Mesenchymal stem cell (in vitro differentiated cells and primary cell): ENCODE data around the gene VIT. TPM values are rescaled to one million over a fixed set of nuclear protein-coding genes. Genes with fewer than 3 reads are reported as not detected.

Experiments used
- DNase-seq: peaks from one replicate; pipeline ENCODE4 v3.0.0-alpha.2; 2013
- H2AFZ ChIP-seq: one replicate; pipeline ENCODE4 v1.6.1; 2013; ENCODE audit warnings: low read depth, mild to moderate bottlenecking, control low read depth, inconsistent platforms, low read length, moderate library complexity
- H2AK5ac ChIP-seq: 2 replicates; pipeline ENCODE4 v1.6.1; 2013; ENCODE audit warnings: low read length, moderate library complexity, mild to moderate bottlenecking, inconsistent platforms; ENCODE audit not compliant: severe bottlenecking
- H2BK120ac ChIP-seq: one replicate; pipeline ENCODE4 v1.6.1; 2013; ENCODE audit warnings: low read depth, mild to moderate bottlenecking, inconsistent platforms, low read length, moderate library complexity
- H2BK12ac ChIP-seq, 2 experiments: one replicate each; pipeline ENCODE4 v1.6.1; 2013; ENCODE audit warnings: inconsistent platforms in 2 of 2, low read length in 2 of 2, mild to moderate bottlenecking in 2 of 2, moderate library complexity in 2 of 2, control low read depth in 1 of 2
- H2BK15ac ChIP-seq: one replicate; pipeline ENCODE4 v1.6.1; 2013; ENCODE audit warnings: mild to moderate bottlenecking, low read depth, inconsistent platforms; ENCODE audit not compliant: poor library complexity, severe bottlenecking
- H2BK5ac ChIP-seq: 2 replicates; pipeline ENCODE4 v1.6.1; 2013; ENCODE audit warnings: low read depth, mild to moderate bottlenecking, low read length, control low read depth, inconsistent platforms; ENCODE audit not compliant: poor library complexity, severe bottlenecking
- H3K14ac ChIP-seq, 2 experiments: one replicate each; pipeline ENCODE4 v1.6.1; 2013; ENCODE audit warnings: inconsistent platforms in 2 of 2, low read length in 2 of 2, control low read depth in 1 of 2, mild to moderate bottlenecking in 1 of 2, moderate library complexity in 1 of 2
- H3K18ac ChIP-seq, 2 experiments: one replicate each; pipeline ENCODE4 v1.6.1; 2013; ENCODE audit warnings: inconsistent platforms in 2 of 2, low read length in 2 of 2, control low read depth in 1 of 2, low read depth in 1 of 2, mild to moderate bottlenecking in 1 of 2
- H3K23ac ChIP-seq, 2 experiments: one replicate each; pipeline ENCODE4 v1.6.1; 2013; ENCODE audit warnings: inconsistent platforms in 2 of 2, low read length in 2 of 2, mild to moderate bottlenecking in 2 of 2, moderate library complexity in 2 of 2, control low read depth in 1 of 2
- H3K27ac ChIP-seq: 2 replicates; pipeline ENCODE4 v1.5.1; 2013; ENCODE audit warnings: mild to moderate bottlenecking, moderate library complexity, low read length, control low read depth, inconsistent platforms; ENCODE audit not compliant: poor library complexity, severe bottlenecking
- H3K27me3 ChIP-seq, 2 experiments: 2 replicates each; pipeline versions ENCODE4 v1.6.1 to v1.7.0; 2013; ENCODE audit warnings: low read length in 2 of 2, mild to moderate bottlenecking in 2 of 2, moderate library complexity in 2 of 2, control low read depth in 1 of 2, inconsistent platforms in 1 of 2; ENCODE audit not compliant: control insufficient read depth in 1 of 2, insufficient read depth in 1 of 2
- H3K36me3 ChIP-seq, 2 experiments: 2 replicates each; pipeline versions ENCODE4 v1.6.1 to v1.7.0; 2013; ENCODE audit warnings: low read length in 2 of 2, control low read depth in 1 of 2, inconsistent platforms in 1 of 2, low read depth in 1 of 2, mild to moderate bottlenecking in 1 of 2; ENCODE audit not compliant: insufficient read depth in 2 of 2, control insufficient read depth in 1 of 2
- H3K4ac ChIP-seq, 2 experiments: one replicate each; pipeline ENCODE4 v1.6.1; 2013; ENCODE audit warnings: inconsistent platforms in 2 of 2, low read length in 2 of 2, mild to moderate bottlenecking in 2 of 2, moderate library complexity in 2 of 2, control low read depth in 1 of 2, low read depth in 1 of 2
- H3K4me1 ChIP-seq: 2 replicates; pipeline ENCODE4 v1.6.1; 2013; ENCODE audit warnings: low read depth, low read length, control low read depth; ENCODE audit not compliant: control insufficient read depth, insufficient read depth
- H3K4me2 ChIP-seq: 2 replicates; pipeline ENCODE4 v1.6.1; 2013; ENCODE audit warnings: low read length, mild to moderate bottlenecking, inconsistent platforms; ENCODE audit not compliant: poor library complexity, severe bottlenecking
- H3K4me3 ChIP-seq, 2 experiments: 2 replicates each; pipeline versions ENCODE4 v1.5.1 to v1.7.0; 2013; ENCODE audit warnings: low read length in 2 of 2, mild to moderate bottlenecking in 2 of 2, control low read depth in 1 of 2, low read depth in 1 of 2; ENCODE audit not compliant: insufficient read depth in 1 of 2
- H3K79me1 ChIP-seq: replicated peaks from 2 replicates; pipeline ENCODE4 v1.6.1; 2013; ENCODE audit warnings: mild to moderate bottlenecking, control low read depth, low read length, inconsistent platforms; ENCODE audit not compliant: poor library complexity, severe bottlenecking
- H3K9ac ChIP-seq: 2 replicates; pipeline ENCODE4 v1.7.0; 2013; ENCODE audit warnings: mild to moderate bottlenecking, low read length, moderate library complexity
- H3K9me3 ChIP-seq: 2 replicates; pipeline ENCODE4 v1.7.0; 2013; ENCODE audit warnings: mild to moderate bottlenecking, low read length; ENCODE audit not compliant: control insufficient read depth
- H4K8ac ChIP-seq: one replicate; pipeline ENCODE4 v1.6.1; 2013; ENCODE audit warnings: inconsistent platforms, mild to moderate bottlenecking, low read length, moderate library complexity
- H4K91ac ChIP-seq: one replicate; pipeline ENCODE4 v1.6.1; 2013; ENCODE audit warnings: mild to moderate bottlenecking, low read length, inconsistent platforms
- WGBS: methylation state at CpG from one replicate; pipeline ENCODE4 v1.1.7; 2013; ENCODE audit warnings: mixed read lengths; 5-methylcytosine and 5-hydroxymethylcytosine counted together
- polyA plus RNA-seq, 2 experiments: library from polyadenylated mRNA; stranded (reverse); fragments of 200-250 nt; gene quantifications; one replicate each; pipeline ENCODE4 v1.2.3, GENCODE V29; 2013

VIT gene
- not detected for polyA plus RNA-seq (2013, experiment 1 of 2)
- not detected for polyA plus RNA-seq (2013, experiment 2 of 2)

- H3K4me3 ChIP-seq = peak within 1 kb of the TSS in 1 of 2 experiments; percentile 77
- no peak within 1 kb of the TSS for H2BK15ac ChIP-seq
- H3K18ac ChIP-seq = no peak within 1 kb of the TSS
Observed at GRCh38 chr2:36696533-36696932, at the start of gene VIT. TSS of gene VIT (plus strand) at chr2:36696707. CDS start at chr2:36716371, 19,664 bp downstream.

GRCh38 chr2:36650031-36650829, 46.3 kb upstream of the VIT start:
- H3K18ac ChIP-seq = no peak overlapping the region
- peak overlapping the region; percentile 68 for H4K8ac ChIP-seq
- H3K27ac ChIP-seq = no peak overlapping the region
- H3K9ac ChIP-seq = no peak overlapping the region
- no peak overlapping the region for H2BK5ac ChIP-seq
- H3K36me3 ChIP-seq = peaks cover 0 to 2% of the 10 kb centered on the region in 2 experiments
- H3K9me3 ChIP-seq = peaks cover 9% of the 10 kb centered on the region
- no peaks in the 10 kb centered on the region for H3K27me3 ChIP-seq
- H3K14ac ChIP-seq = no peak overlapping the region
- no peak overlapping the region for H3K4ac ChIP-seq
- no peak overlapping the region for H2BK120ac ChIP-seq
- H2BK12ac ChIP-seq = no peak overlapping the region
- no peak overlapping the region for H2AFZ ChIP-seq
- no peak overlapping the region for H3K4me3 ChIP-seq
- no peak overlapping the region for H2BK15ac ChIP-seq
- H4K91ac ChIP-seq = no peak overlapping the region
- 39% methylated on average over 2 of the region's 4 CpGs for WGBS
- DNase-seq = peak; percentile 77
- H2AK5ac ChIP-seq = no peak overlapping the region
- H3K4me2 ChIP-seq = no peak overlapping the region
- H3K4me1 ChIP-seq = peaks cover 4% of the 10 kb centered on the region
- no peak overlapping the region for H3K23ac ChIP-seq
- no peaks in the 10 kb centered on the region for H3K79me1 ChIP-seq

More at GRCh38 chr2:36696533-36696932, at the start of gene VIT:
- no peak within 1 kb of the TSS for H3K4me2 ChIP-seq
- H4K8ac ChIP-seq = no peak within 1 kb of the TSS
- no peak within 1 kb of the TSS for H3K27ac ChIP-seq
- WGBS = 73% methylated on average over 2 of the region's 2 CpGs
- H3K23ac ChIP-seq = no peak within 1 kb of the TSS
- H3K4me1 ChIP-seq = peaks cover 2% of the 10 kb centered on the region
- peak within 1 kb of the TSS; percentile 87 for H3K9ac ChIP-seq
- H2BK12ac ChIP-seq = no peak within 1 kb of the TSS
- H2BK5ac ChIP-seq = no peak within 1 kb of the TSS
- no peaks in the 10 kb centered on the region for H3K9me3 ChIP-seq
- H3K4ac ChIP-seq = no peak within 1 kb of the TSS
- H3K14ac ChIP-seq = no peak within 1 kb of the TSS
- no peak within 1 kb of the TSS for H2AK5ac ChIP-seq
- H2AFZ ChIP-seq = no peak within 1 kb of the TSS
- no peaks in the 10 kb centered on the region for H3K36me3 ChIP-seq
- H3K27me3 ChIP-seq = no peaks in the 10 kb centered on the region
- H2BK120ac ChIP-seq = no peak within 1 kb of the TSS
- no peaks in the 10 kb centered on the region for H3K79me1 ChIP-seq
- no peak for DNase-seq
- peak within 1 kb of the TSS; percentile 21 for H4K91ac ChIP-seq

GRCh38 chr2:36653155-36653554, 43.4 kb upstream of the VIT start:
- H3K36me3 ChIP-seq = peaks cover 0 to under 1% of the 10 kb centered on the region in 2 experiments
- H3K27ac ChIP-seq = no peak overlapping the region

GRCh38 chr2:36653967-36654694, 42.4 kb upstream of the VIT start:
- H3K27ac ChIP-seq = no peak overlapping the region
- peaks cover 4% of the 10 kb centered on the region for H3K4me1 ChIP-seq
- H2BK5ac ChIP-seq = no peak overlapping the region
- H2BK12ac ChIP-seq = no peak overlapping the region
- H3K23ac ChIP-seq = no peak overlapping the region
- no peak overlapping the region for H3K4me2 ChIP-seq
- no peaks in the 10 kb centered on the region for H3K79me1 ChIP-seq
- H2AFZ ChIP-seq = no peak overlapping the region
- no peaks in the 10 kb centered on the region for H3K36me3 ChIP-seq
- no peaks in the 10 kb centered on the region for H3K9me3 ChIP-seq
- H3K27me3 ChIP-seq = no peaks in the 10 kb centered on the region
- H4K91ac ChIP-seq = no peak overlapping the region
- H2AK5ac ChIP-seq = no peak overlapping the region
- H3K18ac ChIP-seq = no peak overlapping the region
- H2BK15ac ChIP-seq = no peak overlapping the region
- H4K8ac ChIP-seq = no peak overlapping the region
- no peak overlapping the region for H3K9ac ChIP-seq
- no peak overlapping the region for H2BK120ac ChIP-seq
- WGBS = 92% methylated on average over 2 of the region's 2 CpGs
- H3K4ac ChIP-seq = no peak overlapping the region
- H3K14ac ChIP-seq = no peak overlapping the region
- DNase-seq = no peak
- H3K4me3 ChIP-seq = no peak overlapping the region

More at GRCh38 chr2:36653155-36653554, 43.4 kb upstream of the VIT start:
- H3K14ac ChIP-seq = no peak overlapping the region
- DNase-seq = no peak
- H3K18ac ChIP-seq = no peak overlapping the region
- no peaks in the 10 kb centered on the region for H3K27me3 ChIP-seq
- no peak overlapping the region for H2AFZ ChIP-seq
- no peak overlapping the region for H3K4me2 ChIP-seq
- no peak overlapping the region for H4K8ac ChIP-seq
- no peak overlapping the region for H4K91ac ChIP-seq
- H3K9me3 ChIP-seq = no peaks in the 10 kb centered on the region
- no peak overlapping the region for H3K9ac ChIP-seq
- H2AK5ac ChIP-seq = no peak overlapping the region
- no peak overlapping the region for H2BK120ac ChIP-seq
- no peak overlapping the region for H2BK15ac ChIP-seq
- H2BK12ac ChIP-seq = no peak overlapping the region
- H2BK5ac ChIP-seq = no peak overlapping the region
- no peak overlapping the region for H3K23ac ChIP-seq
- peaks cover 4% of the 10 kb centered on the region for H3K4me1 ChIP-seq
- WGBS = 94% methylated on average over 5 of the region's 5 CpGs
- H3K79me1 ChIP-seq = no peaks in the 10 kb centered on the region
- no peak overlapping the region for H3K4ac ChIP-seq
- no peak overlapping the region for H3K4me3 ChIP-seq
